NCI-H2227 (cell line): Measurements from ENCODE around the gene MYO1E.

Experiments
- DNase-seq: peaks from one replicate; lab custom pipeline; 2025; ENCODE audit not compliant: unreplicated experiment; lab: John Stamatoyannopoulos, UW

The MYO1E gene

DNA sequence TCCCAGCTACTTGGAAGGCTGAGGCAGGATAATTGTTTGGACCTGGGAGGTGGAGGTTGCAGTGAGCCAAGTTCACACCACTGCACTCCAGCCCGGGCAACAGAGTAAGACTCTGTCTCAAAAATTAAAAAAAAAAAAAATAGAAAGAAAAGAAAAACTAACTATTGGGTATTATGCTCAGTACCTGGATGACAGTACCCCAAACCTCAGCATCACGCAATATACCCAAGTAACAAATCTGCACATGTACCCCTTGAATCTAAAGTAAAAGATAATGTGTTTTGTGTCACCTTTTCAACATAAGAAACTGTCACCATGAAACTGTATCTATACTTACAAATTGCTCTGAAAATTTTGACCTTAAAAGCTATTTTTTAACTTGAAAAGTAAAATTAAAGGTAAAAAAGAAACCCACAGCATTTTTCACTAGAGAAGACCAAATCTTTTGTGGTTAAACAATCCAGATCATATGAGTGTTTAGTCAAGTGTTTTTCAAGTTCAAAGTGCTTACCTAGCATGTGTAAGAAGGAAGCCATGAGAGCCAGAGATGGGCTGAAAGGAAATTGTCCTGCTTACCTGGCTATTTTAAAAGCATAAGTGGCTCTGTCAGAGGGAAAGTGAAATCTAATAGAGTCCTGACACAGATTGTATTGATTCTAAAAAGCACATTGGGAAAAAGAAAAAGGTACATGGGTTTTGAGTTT, 50.5 kb downstream of the MYO1E start:
- DNase-seq = no peak

DNA sequence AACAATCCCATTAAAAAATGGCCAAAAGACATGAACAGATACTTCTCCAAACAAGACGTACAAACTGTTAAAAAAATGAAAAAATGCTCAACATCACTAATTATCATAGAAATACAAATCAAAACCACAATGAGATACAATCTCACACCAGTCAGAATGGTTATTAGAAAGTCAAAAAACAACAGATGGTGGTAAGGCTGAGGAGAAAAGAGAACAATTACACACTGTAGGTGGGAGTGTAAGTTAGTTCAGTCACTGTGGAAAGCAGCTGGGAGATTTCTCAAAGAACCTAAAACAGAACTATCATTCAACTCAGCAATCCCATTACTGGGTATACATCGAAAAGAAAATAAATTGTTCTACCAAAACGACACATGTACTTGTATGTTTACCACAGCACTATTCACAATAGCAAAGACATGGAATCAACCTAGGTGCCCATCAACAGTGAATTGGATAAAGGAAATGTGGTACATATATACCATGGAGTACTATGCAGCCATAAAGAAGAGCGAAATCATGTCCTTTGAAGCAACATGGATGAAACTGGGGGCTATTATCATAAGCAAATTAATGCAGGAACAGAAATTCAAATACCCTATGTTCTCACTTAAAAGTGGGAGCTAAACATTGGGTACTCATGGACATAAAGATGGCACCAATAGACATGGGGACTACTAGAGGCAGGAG, 51.5 kb downstream of the MYO1E start:
- no peak for DNase-seq

DNA sequence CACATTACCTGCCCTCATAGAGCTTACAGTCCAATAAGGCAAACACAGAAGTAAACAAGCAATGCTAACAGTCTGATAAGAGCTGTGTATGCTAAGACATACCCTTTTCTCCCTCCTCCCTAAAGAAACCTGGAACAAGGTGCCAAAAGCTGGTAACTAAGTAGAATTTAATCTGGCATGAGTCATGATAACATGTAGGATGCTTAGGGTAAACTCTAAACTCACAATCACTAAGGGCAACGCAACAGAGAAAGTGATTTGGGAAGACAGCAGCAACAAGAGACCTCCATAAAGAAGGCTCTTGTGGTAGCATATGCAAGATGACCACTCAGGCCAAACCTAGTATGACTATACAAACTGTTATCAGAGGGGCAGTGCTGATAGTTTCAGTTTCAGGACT, 55.5 kb downstream of the MYO1E start:
- DNase-seq = no peak

DNA sequence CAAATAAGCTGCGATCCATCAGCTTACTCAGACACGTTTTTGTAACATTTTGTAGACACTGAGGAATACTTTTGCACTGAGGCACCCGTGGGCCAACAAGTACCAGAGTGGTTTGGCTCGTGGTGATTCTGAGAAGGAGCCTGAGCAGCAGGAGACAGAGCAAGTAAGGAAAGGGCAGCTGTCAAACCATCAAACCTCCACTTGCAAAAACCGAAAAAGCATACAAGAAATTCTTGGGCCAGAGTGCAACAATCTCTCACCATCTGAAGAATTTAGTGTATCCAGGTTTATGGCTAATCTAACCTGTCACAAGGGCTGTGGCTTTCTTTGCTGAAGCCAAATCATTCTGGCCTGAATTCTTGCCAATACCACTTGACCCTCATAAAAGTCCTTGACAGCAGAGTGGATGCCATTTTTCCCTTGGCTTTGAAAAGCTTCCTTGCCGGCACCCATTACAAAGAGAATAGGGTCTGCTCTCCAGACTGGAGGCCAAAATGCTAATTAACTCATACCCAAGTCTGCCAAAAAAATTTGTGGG, 56.7 kb downstream of the MYO1E start:
- DNase-seq = peak; percentile 31

DNA sequence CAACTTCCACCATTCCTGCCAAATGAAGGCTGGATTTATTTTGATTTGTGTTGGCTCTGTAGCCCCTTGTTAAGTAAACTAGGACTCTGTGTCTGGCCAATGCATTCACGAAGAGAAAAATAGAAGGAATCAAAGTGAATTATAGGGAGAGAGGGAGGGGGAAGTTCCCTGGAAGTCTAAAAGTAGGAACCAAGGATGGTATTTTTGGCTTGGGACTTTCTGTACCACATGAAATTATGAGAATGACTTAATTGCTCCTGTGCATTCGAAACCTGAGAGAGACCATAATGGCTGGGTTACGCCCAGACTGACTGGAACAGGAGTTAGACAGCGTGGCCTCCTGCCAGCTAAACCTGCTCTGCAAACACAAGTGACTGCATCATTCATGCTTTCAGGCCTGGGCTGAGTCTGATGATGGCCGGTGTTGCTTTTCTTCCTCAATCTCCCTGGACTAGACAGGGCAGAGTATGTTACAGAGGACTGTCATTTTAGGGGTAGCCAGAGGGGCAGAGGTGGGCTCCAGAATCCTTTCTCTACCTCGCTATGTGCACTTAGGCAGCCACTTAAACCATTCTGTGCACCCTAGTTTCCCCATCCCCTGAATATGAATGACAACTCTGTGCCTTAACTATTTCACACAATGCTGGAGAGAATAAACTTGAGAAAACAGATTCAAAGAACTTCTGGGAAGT, 58.9 kb downstream of the MYO1E start:
- DNase-seq = peak; percentile 56

DNA sequence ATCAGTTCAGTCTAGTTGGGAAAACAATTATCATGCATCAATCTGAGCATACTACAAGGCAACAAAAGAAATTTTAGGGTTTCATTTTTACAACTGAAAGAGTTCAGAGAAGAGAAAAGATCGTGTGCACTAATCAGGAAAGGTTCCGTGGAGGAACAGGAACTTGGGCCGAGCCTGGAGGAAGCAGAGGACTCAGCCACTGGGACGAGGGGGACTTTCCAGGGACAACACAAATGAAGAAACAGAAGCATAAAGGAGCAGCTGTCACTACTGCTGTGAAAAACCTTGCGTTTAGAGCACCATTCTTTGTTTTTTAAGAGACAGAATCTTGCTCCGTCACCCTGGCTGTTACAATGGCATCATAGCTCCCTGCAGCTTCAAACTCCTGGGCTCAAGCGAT, 60.5 kb downstream of the MYO1E start:
- DNase-seq = no peak

GRCh38 chr15:59311195-59311594, 61.5 kb downstream of the MYO1E start:
- DNase-seq = no peak

DNA sequence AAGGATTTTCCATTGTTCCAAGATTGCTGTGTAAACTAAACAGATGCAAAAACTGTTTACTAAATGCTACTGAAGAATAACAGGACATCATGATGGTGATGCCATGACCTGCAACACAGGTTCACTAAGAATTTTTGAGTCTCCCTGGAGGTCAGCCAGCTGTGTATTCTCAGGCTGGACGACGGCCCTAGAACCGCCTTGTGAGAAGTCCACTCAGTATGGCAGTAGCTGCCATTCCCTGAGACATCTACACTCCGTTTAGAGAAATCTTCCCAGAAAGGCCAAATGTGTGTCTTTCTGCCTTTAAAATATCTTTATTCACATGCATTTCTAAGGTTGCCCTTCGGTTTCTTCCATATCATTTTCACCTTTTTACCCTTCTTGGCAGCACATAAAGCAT, 63.3 kb downstream of the MYO1E start:
- DNase-seq = no peak

GRCh38 chr15:59307165-59307537, 65.5 kb downstream of the MYO1E start:
- DNase-seq = no peak

DNA sequence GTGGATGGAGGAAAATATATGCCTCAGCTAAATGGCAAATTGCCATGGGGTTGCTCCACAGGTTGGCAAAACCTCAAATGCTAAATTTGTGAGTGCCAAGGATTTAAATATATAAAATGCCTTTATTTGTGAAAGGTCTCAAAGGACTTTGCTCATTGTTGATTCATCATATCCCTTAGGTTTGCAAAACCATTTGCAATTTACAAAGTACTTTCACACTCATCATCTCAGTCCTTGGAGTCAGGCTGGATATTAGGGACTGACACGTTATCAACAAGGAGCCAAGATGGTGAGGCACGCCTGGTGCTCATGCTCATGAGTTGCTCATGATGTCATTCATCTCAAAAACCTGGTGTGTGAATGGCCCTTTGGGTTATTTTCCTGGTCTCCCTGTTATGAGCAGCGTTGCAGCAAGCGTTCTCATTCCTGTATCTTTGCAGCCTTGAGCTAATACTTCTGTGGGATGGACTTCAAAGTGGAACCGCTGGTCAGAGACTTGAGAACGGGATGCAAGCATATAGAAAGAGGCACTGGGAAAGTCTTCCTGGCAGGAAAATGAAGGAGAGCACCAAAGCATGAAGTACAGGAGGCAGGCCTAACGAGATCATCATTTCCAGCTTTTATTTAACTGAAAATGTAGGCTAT, 66.0 kb downstream of the MYO1E start:
- DNase-seq = no peak

- no peak for DNase-seq
Observed at GRCh38 chr15:59304807-59305206, 67.9 kb downstream of the MYO1E start.

DNA sequence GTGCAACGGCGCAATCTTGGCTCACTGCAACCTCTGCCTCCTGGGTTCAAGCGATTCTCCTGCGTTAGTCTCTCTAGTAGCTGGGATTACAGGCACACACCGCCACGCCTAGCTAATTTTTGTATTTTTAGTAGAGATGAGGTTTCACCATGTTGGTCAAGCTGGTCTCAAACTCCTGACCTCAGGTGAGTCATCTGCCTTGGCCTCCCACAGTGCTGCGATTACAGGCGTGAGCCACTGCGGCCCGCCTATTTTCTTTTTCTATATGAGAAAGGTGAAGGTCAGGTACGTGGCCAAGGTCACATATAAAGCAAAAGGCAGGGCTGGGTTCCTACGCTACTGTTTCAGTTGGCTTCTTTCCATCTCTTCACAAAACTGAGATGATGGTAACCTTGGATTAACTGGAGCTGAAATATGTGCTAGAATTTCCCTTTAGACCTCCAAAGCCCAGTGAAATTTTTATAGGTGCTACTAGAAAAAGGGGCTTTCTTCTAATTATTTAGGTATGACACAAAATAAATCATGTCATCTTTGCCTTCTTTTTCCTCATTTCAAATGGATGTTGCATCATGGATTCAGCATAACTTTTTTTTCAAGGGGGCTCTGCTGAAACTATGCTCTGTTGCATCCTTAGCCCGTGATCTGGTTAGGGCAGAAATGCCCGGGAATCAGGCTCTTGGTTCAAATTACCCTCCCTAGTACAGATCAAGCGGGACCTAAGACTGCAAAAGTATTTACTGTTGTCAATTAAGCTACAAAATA, 68.5 kb downstream of the MYO1E start:
- no peak for DNase-seq

GRCh38 chr15:59303633-59304032, 69.0 kb downstream of the MYO1E start:
- DNase-seq = no peak

- no peak for DNase-seq
Observed at GRCh38 chr15:59303136-59303535, 69.5 kb downstream of the MYO1E start.

DNA sequence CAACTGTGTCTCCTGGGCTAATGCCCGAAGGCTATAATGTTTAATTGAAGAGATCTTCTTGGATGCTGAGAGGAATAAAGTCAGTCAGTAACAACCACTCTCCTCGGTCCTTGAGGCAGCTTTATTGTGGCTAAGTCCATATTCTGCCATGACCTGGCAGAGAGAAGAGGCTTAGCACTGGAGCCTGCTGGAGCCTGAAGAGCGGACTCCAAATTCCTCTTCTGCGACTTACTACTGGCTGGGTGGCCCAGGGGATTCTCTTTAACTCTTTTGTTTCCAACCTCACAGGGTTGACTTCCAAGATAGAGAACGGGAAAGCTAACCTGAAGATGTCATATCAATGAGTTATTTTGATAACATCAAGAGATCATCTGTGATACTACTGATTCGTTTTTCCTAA, 71.1 kb downstream of the MYO1E start:
- no peak for DNase-seq

GRCh38 chr15:59300618-59301139, 72.0 kb downstream of the MYO1E start:
- no peak for DNase-seq

DNA sequence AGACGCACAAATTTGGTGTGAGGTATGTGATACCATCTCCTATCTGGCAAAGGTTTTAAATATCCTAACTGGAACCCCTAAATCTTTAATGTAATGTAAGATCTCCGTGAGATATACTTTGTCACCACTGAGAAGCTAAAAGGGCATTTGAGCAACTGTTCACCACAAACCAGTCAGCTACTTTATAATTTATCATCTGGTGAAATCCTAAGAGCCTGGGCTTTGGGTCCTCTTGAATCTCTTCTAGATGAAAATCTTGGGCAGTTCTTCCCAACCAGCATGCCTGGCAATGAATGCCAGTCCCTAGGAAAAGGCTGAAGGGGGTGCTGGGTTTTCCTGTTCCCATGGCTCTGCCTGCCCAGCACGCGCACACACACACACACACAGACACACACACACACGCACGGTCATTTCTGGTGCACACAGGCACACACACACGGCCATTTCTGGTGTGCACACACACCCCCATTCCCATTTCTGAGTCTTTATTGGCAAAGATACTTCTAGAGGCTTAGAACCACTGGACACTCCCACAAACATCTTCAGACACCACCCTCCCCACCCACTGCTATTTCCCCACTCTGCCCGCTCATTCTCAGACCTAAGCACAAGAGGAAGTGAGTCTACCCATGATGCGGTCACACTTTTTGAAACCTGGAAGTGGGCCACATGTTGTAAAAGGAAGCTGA, 72.6 kb downstream of the MYO1E start:
- no peak for DNase-seq

DNA sequence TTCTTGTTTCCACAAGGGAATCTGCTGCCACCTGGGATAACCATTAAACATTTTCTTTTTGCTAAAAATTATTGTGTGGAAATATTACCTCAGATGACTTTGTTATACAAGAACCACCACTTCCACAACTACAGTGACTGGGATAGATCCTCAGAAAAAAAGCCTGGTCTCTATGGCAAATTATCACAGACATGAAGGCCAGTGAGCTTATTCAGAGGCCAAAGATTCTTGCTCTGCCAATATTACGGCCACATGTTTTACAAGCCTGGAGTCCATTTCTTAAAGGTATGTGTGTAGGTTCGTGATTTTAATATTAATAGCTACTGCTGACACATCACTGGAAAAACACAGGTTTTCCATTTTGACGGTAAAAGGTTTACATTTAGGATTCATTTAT, 73.8 kb downstream of the MYO1E start:
- DNase-seq = no peak

DNA sequence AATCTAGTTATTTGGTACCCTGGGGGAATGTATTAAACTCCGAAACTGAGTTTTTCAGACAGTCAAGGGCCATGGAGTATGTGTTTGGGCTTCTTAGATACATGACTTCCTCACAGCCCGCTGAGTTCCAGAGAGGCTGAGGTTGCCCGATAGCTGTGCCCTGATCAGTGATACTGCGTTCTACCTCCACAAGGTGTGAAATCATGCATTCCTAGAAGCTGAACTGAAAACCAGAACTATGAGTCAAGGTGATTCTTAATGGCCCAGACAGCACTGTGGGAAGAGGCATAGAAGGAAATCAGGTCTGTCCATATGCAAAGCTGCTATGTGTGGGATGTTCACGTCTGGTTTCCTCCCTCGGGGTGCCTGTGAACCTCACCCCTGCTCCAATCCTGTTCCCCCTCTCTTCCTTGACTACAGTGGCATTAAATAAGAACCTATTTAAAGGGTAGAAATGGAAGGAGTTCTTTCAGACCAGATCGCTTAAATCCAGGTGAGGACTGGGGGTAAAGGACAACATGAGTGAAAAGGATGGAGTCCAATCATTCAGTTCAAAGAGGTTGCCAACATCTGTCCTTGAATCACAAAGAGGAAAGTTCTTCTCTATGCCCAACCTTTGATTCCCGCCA, 74.3 kb downstream of the MYO1E start:
- DNase-seq = no peak
